Right lobe of liver (tissue), 4 donors: Measurements from ENCODE around the gene SBF2.

ENCODE experiments used
- POLR2A ChIP-seq: fragments of 450-650 bp; IDR thresholded peaks from one replicate; pipeline ENCODE4 v1.6.1; 2017; ENCODE audit warnings: antibody characterized with exemption, mild to moderate bottlenecking
- TF ChIP-seq, protein P1 (sequence below), 4 donors: fragments of 200-600 bp in 3 of 4; fragments of 450-650 bp in 1 of 4; IDR thresholded peaks; one replicate each; pipeline versions ENCODE4 v1.5.1 to v1.8.0; 2016 to 2022; ENCODE audit warnings: antibody characterized with exemption in 4 of 4, mild to moderate bottlenecking in 2 of 4
- donor health status: DM: no; HTN: no; CAD: no.
- donor health status: DM: no; HTN: no; CAD: no.
- donor health status: DM: no; HTN: yes; CAD: no.

GRCh38 chr11:9884601-9885000 lies 409.4 kb downstream of the SBF2 start:
- TF ChIP-seq, protein P1, sequence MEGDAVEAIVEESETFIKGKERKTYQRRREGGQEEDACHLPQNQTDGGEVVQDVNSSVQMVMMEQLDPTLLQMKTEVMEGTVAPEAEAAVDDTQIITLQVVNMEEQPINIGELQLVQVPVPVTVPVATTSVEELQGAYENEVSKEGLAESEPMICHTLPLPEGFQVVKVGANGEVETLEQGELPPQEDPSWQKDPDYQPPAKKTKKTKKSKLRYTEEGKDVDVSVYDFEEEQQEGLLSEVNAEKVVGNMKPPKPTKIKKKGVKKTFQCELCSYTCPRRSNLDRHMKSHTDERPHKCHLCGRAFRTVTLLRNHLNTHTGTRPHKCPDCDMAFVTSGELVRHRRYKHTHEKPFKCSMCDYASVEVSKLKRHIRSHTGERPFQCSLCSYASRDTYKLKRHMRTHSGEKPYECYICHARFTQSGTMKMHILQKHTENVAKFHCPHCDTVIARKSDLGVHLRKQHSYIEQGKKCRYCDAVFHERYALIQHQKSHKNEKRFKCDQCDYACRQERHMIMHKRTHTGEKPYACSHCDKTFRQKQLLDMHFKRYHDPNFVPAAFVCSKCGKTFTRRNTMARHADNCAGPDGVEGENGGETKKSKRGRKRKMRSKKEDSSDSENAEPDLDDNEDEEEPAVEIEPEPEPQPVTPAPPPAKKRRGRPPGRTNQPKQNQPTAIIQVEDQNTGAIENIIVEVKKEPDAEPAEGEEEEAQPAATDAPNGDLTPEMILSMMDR (IDR thresholded peaks at IDR 0.05): no peak
- no peak for TF ChIP-seq POLR2A
